Measurements from ENCODE around the gene PTPRA.

PTPRA gene

DNA sequence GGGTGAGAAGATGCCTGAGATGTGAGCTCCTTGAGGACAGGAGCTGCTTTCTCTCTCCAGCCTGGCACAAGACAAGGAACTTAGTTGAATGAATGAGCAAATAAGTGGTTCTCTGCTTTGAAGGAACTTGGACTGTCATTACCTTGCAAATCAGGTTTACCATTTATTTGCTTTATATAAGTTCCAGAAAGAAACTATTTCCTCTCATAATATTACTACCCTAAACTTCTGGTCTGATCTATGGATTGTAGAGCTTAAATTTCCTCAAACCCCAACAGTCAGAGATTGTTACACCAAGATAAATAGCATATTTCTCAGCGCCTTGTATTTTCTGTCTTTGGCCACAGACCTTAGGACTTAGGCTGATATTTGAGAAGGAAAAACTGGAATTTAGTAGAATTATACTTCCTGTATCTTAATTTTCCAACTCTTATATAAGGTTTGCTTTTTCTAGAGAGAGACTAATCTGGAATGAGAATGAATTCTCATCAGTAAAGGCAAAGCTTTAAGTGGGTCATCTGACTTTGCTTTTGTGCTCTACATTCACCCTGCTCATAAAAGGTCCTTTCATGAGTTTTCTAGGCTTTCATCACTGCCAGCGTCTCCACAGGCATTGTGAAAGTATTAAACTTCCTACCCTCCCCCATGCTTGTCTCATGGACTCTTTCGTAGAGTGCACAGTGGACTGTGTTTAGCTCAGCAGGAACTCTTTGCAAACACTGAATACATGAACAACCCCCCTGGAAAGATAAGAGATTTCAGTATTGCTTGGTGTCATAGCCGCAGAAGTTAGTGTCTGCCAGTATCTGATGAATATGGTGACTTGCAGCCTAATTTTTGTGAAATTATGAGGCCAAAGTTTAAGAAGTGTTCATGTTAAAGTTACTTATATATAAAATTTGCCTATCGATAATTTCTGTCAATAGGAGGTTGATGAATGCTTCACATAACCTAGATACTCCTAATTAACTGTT lies 74.0 kb downstream of the PTPRA start:
- no peak for DNase-seq

DNA sequence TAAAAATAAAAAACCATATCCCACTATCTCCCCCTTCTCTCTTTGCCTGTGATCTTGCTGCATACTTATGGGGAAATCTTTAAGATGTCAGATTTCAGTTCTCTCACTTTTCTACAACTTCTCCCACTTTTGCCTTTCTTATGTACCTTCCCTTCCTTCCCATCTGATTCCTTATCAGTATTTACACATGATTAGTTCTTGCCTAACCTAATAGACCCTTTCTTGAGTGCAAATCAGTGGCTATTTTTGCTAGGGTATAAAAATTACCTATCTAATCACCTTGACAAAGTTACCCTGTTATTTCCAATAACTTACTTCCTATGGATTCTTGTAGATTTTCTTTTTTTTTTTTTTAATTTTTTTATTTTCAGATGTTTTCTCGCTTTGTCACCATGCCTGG lies 75.7 kb downstream of the PTPRA start:
- no peak for DNase-seq

DNA sequence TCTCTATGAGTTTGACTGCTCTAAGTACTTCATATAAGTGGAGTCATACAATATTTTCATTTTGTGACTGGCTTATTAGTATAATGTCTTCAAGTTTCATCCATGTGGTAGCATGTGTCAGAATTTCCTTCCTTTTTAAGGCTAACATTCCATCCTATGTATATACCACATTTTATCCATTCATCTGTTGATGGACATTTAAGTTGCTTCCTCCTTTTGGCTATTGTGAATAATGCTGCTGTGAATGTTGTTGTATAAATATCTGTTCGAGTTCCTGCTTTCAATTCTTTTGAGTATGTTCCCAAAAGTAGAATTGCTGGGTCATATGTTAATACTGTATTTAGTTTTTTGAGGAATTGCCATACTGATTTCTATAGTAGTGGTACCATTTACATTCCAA lies 79.5 kb downstream of the PTPRA start:
- DNase-seq = no peak

DNA sequence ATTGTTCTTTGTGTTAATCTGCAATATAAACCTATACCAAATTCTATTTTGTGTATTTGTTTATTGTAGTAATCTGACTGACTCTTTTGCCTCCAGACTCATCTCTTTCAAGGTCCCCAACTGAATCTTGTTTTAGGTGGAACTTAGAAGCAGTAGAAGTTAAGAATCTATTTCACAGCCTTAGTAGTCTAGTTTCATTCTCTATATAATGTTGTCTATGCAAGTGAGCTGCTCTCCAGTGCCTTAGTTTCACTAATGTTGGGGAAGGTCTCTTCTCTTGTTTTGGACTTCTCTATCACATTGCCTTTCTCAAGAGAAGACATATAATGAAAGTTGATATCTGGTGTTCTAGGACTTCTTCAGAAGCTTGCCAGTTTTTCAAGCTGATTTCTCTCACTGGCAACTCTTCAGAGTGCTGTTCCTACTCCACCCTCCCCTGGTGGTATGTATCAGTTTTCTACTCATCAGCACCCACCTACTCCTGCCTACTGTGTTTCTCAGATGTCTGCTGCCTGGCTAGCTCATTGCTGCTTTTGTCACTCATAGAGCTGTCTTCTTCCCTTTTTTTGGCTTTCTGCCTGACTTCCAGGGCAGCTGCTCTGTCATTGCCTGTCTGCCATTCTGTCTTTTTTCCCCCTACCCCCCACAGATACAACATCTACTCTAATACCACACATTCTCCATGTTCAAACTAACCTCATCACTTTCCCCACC lies 82.1 kb downstream of the PTPRA start:
- no peak for DNase-seq

DNA sequence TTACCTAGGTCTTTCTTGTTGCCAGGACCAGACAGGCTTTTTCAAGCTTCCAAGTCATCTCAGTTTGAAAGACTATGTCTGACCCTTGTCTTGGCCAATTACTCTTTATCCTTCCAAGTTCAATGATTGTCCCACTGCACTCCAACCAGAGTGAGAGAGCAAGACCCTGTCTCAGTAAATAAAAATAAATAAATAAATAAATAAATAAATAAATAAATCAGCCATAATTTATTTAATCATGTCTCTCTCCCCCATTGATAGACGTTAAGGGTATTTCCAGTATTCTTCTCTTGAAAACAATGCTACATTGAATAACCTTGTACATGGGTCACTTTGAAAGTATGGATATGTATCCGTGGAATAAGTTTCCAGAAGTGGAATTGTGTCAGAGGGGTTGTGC lies 83.2 kb downstream of the PTPRA start:
- DNase-seq = no peak

DNA sequence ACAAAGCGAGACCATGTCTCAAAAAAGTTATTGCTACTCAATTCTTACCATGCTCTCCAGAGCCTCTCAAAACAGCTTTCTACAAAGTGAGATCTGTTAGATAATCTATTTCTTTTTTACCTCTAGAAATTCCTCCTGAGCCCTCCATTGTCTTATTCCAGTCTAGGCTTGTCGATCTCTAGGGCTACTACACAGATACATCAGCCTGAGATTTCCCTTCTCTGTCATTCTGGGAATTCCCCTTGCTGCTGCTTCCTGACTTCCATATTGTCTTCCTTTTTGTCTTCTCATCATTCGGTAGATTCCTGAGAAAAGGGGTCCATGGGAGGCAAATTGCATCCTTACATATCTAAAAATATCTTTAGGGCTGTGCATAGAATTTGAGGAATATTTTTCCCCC lies 94.6 kb downstream of the PTPRA start:
- DNase-seq = no peak

DNA sequence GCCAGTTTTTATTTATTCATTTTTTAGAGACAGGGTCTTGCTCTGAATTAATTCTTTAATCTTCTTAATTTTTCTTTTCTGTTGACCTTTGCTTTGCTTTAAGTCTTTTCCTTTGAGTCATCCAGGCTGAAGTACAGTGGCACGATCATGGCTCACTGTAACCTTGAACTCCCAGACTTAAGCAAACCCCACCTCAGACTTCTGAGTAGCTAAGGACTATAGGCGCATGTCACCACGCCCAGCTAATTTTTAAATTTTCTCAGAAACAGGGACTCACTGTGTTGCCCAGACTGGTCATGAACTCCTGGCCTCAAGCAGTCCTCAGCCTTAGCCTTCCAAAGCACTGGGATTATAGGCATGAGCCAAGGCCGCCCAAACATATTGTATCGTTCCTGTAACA lies 98.8 kb downstream of the PTPRA start:
- DNase-seq = no peak

DNA sequence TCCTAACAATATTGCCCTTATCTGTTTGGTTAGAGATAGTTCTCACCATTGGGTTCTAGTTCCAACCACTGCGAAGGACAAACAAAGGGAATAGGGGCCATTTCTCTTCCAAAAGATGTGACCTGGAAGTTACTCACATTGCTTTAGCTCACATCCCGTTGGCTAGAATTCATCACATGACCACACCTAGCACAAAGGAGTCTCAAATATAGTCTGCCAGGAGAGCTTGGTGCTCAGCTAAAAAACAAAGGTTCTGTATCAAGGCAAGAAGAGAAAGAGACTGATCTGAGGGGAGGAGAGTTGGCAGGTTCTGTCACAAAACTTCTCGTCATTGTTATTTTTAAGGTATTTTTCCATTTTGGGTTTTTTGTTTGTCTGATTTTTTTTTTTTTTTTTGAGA lies 100.3 kb downstream of the PTPRA start:
- no peak for DNase-seq

DNA sequence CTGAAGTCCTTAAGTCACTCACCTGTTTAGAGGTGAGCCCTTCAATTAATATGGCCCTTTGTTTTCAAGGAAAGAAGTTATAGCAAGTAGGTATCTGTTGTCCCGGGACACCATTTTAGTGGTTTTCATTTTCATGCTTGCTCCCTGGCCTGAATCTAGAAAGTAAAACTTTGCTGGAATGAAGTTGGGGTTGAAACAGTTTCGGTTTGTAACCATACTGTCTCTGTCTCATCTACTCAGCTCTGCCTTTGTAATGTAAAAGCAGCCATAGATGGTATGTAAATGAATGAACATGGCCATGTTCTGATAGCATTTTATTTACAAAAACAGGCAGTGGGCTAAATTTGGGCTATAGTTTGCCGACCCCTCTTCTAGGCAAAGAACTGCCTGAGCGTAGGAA lies 105.2 kb downstream of the PTPRA start:
- DNase-seq = no peak

DNA sequence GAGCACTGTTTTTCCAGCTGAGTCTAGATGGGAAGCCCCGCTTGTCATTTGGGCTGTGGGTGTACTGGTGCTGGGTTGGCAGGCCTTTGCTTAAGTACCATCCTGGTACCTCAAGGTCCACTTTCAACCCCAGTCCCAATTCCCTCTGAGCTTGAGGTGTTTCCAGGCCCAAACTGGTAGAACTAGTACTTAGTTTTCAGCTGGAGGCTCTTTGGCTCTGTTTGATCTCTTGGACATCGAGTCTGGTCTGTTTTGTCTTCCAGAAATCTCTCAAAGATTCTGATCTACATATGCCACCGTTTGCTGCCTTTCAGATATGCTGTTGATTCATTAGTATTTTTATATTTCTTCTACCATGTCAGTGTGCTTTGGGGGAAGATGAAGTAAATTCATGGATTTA lies 108.4 kb downstream of the PTPRA start:
- no peak for DNase-seq

DNA sequence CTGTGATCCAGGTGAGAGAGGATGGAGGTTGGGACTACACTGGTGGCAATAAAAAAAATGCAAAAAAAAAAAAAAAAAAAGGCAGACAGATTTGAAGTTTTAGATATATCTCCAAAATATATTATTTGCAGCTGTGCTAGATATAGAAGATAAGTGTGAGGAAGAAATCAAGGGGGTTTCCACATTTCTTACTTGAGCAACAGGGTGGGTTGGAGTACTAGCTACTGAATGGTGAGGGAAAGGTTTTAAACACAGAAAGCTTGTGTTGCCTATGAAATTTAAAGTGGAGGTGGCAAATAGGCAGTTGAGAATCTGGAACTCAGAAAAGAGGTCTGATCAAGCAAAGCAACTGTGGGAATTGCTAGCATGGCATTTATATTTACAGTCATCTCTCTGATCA lies 110.2 kb downstream of the PTPRA start:
- DNase-seq = peak; percentile 28

DNA sequence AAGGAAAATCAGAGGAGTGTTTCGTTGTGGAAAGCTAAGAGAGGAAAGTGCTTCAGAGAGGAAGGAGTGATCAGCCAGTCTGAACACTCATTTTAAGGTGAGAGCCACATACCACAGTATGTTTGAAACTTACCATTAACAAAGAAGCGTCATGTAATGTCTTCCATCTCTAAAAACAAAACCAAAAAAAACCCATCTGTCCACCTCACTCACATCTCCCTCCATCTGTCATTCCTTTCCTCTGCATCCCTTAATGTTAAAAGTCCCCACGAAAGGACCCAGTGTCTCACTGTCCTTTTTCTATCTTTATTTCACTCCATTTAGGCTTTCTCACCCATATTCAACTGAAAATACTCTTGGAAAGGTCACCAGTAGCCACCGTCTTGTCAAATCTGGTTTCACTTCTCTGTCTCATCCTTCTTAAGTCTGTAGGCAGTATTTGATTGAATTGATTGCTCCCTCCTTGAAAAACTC lies 110.8 kb downstream of the PTPRA start:
- DNase-seq = no peak

DNA sequence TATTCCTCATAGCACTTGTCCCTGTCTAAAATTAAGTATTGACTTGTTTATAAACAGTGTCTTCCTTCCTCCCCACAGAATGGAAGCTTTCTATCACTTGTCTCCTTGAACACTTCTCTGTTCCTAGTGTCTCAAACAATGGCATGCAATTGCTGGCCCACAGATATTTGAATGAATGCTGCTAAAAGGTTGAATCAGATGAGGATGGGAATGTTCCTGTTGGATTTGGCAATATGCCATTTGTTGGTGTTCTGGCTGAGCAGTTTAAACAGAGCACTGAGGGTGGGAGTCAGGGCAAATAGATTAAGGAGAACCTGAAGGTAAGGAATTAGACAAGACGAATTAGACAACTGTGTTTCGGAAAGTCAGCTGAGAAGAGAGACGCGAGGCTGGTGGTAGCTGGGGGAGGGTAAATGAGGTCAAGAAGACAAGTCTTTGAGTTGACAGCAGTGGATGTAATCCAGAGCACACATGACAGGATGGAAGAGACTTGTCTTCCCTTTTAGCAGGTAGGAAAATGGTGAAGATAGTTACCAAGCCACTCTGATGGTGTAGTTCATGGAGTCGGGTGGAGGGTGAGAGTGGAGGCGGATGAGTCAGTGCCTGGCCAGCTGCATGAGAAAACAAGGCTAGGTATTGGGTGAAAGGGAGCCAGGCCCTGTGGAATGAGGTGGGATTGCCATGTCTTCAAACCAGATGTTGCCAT lies 111.8 kb downstream of the PTPRA start:
- DNase-seq = no peak

DNA sequence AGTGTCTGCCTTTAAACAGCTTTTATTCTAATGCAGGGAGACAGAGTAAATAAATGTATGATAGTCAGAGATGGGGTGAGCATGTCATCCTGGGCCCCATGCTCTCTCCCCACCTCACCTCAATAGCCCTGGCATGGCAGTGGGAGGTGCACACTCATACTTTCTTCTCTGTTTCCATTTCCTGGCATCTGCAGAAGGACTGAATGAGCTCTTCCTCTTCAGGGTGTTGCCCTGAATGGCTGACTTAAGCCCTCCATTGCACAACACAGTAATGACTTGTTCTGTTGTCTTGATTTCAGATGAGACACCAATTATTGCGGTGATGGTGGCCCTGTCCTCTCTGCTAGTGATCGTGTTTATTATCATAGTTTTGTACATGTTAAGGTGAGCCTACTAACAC lies 113.2 kb downstream of the PTPRA start:
- DNase-seq = peak; percentile 70

DNA sequence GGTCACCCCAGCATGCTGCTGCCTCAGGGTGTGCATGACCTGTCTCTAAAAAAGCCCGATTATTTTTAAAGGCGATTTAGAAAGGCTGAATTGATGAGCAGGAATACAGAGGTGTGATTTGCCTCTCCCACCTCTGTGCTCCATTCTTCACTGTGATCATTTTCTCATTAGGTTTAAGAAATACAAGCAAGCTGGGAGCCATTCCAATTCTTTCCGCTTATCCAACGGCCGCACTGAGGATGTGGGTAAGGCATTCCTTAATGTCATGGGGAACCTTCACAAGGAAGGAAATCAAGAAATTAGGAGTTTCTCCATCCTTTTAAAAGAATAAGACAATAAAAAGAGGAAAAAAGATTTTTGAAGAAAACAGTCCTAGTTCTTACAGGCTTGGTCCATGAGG lies 114.6 kb downstream of the PTPRA start:
- DNase-seq = no peak

DNA sequence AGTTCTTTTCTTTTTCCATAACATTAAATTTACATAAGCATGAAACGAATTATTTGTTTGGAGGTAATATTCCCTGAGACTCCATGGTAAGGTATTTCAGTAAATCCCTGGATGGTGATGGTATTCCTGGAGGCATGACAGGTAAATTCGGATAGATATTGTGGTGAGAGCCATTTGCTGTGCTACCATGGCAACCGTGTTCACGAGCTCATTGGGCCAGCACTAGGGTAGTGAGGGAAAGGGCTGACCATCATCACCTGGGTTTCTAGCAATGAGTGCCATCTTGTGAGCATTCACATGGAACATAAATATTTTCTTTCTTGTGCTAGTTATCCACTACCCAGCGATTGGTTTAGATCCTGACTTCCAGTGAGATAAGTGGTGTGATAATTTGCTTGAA lies 118.3 kb downstream of the PTPRA start:
- no peak for DNase-seq

DNA sequence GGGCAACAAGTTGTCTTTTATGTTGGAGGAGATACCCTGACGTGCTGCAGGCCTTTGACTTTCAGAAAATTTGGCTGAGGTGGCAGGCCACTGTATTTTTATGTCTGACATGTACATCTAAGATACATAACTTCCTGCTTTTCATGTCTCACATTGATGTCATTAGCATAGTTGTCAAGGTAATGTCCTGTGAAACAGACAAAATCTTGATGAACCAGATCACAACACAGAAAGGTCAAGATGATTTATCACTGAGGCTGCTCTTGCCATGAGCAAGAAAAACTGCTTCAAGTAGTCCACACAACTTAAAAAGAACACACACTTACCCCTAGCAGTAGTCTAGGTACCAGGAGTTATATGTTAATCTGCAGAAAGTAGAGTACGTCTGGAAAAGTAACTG lies 120.0 kb downstream of the PTPRA start:
- no peak for DNase-seq

DNA sequence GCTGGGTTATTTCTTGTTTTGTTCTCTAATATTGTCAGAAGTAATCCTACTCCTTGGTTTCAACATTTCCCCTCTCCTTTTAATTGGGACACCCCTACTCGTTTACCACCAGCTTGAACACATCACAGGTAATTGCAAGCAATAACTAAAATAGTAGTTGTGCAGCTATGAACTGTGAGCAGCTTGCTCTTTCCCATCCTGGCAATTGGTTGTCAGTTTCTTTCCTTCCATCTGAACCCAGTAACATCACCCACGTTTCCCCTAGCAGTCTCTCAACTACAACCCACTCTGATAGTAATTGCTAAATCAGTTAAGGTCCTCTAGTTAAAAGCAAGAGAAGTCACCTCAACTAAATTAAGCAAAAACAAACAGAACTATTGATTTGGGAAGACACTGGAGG lies 122.5 kb downstream of the PTPRA start:
- DNase-seq = no peak

DNA sequence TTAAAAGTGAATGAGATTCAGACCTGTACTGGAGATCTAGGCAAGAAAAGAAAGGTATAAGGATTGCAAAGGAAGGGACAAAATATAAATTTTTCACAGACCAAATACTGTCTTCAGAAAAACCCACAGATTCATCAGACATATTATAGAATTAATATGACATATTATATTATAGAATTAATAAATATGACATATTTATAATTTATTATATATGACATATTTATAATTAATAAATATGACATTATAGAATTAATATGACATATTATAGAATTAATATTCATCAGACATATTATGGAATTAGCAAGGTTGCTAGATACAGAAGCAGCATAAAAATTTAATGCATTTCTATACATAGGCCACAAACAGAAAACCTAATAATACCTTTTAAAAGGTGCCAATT lies 125.4 kb downstream of the PTPRA start:
- no peak for DNase-seq

DNA sequence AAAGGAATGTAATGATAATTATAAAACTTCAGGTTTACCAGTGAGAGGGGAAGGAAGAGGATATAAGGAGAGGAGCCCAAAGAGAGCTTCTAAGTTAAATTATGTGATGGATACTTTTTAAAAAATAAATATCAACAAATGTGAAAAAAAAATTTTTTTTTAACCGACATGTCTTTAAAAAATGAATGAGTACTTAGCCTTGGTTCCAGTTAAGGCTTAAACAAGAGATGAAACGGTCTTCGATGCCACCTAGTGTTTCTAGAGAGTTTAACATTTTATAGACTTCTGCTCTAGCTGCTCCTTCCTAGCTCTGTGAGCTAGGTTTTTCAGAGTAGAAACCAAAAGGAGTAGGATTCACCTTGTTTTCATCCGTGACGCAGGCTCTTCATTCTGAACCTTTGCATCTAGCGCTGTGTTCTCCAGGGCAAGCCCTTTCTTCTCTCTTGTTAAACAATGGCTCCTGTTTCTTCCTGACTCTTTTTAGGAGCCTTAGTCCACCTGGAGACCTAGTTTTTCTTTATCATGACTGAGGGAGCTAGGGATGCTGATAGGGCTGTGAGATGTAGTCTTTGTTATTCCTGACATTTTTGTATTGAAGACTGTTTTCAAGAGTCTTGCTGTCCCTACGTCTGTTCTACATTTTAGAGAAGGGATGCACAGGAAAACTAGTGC lies 127.7 kb downstream of the PTPRA start:
- DNase-seq = no peak

DNA sequence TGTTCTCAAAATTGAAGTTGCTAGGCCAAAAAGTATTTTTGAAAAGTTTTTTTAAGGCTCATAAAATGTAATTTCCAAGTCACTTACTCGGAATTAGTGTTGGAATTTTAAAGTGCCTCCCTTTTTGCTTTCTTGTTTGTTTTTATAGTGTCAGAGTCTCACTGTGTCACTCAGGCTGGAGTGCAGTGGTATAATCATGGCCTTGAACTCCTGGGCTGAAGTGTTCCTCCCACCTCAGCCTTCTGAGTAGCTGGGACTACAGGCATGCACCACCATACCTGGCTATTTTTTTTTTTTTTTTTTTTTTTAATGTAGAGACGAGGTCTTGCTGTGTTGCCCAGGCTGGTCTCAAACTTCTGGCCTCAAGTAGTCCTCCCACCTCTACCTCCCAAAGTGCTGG lies 130.1 kb downstream of the PTPRA start:
- no peak for DNase-seq

DNA sequence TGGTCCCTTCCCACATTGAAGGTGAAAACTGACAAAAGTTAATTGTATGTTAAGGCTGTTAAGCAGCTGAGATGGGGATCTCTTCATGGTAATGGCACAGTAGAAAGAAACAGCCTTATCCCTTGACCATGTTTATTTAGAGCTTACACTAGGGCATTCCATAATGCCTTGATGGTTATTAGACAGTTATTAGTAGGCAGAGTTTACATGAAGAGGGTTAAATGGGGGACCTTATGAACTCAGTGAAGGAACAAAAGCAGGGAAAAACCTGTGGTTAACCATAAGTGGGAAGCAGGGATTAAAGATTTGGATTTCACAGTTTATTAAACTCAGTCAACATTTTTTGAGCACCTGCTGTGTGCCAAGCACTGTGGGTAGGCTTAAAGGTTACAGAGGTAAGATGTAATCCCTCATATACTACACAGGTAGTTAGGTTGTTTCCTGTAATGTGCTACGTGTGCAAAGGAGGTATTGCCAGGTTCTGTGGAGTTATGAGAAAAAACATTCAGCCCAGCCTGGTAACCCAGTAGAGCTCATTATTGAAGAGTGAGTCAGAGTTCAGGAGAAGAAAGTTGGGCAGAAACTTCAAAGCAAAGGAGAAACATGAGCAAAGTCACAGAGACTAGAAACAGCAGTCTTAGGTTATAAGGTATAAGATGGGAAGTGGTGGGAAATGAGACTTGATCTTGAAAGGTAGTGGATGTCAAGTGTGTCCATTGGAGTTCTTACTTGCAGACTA lies 137.9 kb downstream of the PTPRA start:
- no peak for DNase-seq
